Stimulated activated CD4-positive, alpha-beta T cell treated with anti-CD3 and anti-CD28 coated beads, Interleukin-4, amount 100 ng/mL, for 1 hour (primary cell): Measurements from ENCODE around the gene MUSTN1.

ENCODE experiments used
- DNase-seq: peaks from one replicate; pipeline ENCODE4 v3.0.0-alpha.2; 2020

MUSTN1 gene

GRCh38 chr3:52798978-52799476 lies 35.8 kb downstream of the MUSTN1 start:
- no peak for DNase-seq

- no peak for DNase-seq
Measured at GRCh38 chr3:52798376-52798977, 36.3 kb downstream of the MUSTN1 start.

DNA sequence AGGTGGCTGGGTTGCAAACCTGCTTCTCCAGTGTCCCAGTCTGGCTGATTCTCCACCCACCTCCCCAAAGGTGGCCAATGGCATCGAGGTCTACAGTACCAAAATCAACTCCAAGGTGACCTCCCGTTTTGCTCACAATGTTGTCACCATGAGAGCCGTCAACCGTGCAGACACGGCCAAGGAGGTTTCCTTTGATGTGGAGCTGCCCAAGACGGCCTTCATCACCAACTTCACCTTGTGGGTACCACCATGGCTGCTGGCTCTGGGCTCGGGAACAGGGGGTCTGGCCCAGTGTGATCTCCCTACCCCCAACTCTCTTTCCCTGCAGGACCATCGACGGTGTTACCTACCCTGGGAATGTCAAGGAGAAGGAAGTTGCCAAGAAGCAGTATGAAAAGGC lies 38.4 kb downstream of the MUSTN1 start:
- no peak for DNase-seq

GRCh38 chr3:52795298-52795900 lies 39.4 kb downstream of the MUSTN1 start:
- DNase-seq = no peak

DNA sequence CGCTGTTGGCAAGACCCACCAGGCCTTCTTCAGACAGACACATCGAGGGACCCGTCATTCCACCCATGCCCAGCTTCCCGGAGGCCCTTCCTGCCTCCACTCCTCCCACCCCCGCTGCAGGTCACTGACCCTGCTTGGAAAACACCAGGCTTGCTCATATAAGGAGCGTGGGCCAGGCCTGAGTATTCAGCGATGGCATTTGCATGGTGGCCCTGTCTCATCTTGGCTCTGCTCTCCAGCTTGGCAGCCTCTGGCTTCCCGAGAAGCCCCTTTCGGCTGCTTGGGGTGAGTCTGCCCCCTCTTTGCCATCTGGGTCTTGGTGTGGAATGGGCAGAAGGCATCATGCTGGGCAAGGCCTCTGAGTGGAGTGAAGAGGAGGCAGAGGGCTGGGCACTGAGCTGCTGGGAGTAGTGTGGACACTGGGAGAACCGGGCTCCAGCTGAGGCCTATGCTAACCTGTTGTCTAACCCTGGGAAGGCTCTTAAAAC lies 40.2 kb downstream of the MUSTN1 start, which contains the start of gene ITIH3:
Gene ITIH3, plus strand, starts transcription at position 185 of the 488 bp plus-strand sequence. Its CDS starts 8 bp downstream, at position 193.
- no peak for DNase-seq

GRCh38 chr3:52793702-52794611 lies 40.9 kb downstream of the MUSTN1 start:
- DNase-seq = no peak

DNA sequence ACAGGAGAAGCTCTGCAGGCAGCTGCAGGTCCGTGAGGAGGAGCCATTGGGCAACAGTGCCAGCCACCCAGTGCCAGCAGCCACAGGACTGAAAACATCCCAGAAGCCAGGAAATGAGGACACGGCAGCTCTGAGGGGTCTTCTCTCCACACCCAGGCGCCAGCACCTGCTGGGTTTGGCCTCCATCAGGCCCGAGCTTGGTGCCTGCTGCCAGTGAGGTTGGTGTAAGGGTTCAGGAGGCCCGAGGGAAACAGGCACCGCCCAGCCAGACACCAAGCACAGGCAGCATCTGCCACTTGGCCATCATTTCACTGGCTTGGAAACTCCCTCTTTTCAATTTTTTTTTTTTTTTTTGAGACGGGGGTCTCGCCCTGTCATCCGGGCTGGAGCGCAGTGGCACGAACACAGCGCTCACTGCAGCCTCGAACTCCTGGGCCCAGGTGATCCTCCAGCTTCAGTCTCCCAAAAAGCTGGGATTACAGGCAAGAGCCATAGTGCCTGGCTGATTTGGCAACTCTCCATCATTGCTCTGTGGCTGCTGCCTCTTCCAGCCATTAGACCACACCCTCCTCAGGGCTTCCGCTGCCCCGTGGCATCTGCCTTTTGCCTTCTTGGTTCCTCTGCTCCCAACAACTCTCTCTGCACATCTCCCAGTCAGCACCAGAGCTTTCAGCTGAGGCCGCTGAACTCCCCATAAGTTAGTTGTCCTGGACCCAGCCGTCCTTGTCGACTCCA lies 41.7 kb downstream of the MUSTN1 start:
- no peak for DNase-seq

- DNase-seq = no peak
Measured at GRCh38 chr3:52792413-52792812, 42.4 kb downstream of the MUSTN1 start.

DNA sequence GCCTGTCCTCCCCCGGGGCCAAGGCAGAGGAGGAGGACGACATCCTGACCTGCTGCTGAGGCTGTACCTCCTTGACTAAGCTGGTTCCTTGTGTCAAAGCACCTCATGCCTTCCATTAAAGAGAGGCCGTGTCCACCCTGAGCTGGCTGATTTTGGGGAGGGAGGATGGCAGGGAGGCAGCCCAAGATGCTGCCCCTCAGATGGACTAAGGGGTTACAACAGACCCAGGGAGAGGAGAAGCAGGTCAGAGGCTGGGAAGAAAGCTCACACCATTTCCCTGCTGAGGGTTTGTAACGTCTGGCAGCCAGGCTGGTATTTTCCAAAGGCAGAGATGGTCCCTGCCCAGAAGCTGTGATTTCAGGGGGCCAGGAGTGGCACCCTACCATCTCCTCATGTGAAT lies 42.9 kb downstream of the MUSTN1 start:
- no peak for DNase-seq

DNA sequence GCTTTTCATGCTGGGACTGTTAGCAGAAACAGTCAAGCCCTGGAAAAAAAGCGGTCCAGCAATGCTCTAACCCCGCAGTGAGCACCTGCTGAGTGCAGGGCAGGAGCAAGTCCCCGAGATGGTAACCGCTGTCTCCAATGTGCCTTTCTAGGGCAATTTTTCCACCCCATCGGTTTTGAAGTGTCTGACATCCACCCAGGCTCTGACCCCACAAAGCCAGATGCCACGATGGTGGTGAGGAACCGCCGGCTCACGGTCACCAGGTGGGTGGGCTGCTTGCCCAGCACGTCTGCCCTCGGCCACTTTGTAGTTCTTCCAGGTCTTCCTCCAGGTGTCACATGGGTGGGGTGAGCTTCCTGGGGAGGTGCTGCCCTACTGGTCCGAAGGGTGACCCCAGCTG lies 43.5 kb downstream of the MUSTN1 start:
- no peak for DNase-seq

GRCh38 chr3:52790741-52791140 lies 44.1 kb downstream of the MUSTN1 start:
- DNase-seq = no peak

- DNase-seq = no peak
Measured at GRCh38 chr3:52790337-52790736, 44.5 kb downstream of the MUSTN1 start.

- no peak for DNase-seq
Measured at GRCh38 chr3:52789746-52790040, 45.1 kb downstream of the MUSTN1 start.

GRCh38 chr3:52788890-52789745 lies 45.7 kb downstream of the MUSTN1 start:
- DNase-seq = no peak

DNA sequence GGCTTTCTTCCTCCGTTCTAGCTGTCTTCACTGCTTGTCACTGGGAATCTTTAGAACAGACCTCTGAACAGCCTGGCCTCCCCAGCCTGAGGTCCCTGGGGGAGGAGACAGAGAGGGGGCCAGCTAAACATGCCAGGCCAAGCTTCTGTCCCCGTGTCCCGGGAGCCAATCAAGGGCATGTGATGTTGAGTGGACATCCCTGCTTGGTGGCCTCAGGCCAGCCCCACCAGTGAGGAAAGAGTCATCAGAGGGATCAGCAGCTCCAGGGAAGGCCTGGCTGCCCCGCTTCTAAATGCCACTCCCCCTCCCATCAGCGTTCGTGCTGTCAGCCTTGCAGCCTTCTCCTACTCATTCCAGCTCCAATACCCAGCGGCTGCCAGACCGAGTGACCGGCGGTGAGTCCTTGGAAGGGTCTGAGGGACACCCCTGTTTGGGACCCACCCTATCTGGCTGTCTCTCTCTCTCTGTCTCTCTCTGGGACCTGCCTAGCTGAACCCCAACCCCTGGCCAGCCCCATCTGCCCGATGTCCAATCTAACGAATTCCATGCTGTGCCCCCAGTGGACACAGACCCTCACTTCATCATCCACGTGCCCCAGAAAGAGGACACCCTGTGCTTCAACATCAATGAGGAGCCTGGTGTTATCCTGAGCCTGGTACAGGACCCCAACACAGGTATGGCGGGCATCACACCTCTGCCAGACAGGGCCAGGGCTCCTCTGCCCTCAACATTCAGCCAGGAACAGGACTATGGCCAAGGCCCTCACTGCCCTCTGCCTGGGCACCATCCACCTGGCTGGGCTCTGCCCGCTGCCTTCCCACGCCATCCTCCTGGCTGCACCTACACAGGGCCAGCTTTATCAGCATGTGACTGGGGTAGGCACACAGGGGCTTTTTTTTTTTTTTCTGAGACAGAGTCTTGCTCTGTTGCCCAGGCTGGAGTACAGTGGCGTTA lies 46.9 kb downstream of the MUSTN1 start:
- DNase-seq = no peak

DNA sequence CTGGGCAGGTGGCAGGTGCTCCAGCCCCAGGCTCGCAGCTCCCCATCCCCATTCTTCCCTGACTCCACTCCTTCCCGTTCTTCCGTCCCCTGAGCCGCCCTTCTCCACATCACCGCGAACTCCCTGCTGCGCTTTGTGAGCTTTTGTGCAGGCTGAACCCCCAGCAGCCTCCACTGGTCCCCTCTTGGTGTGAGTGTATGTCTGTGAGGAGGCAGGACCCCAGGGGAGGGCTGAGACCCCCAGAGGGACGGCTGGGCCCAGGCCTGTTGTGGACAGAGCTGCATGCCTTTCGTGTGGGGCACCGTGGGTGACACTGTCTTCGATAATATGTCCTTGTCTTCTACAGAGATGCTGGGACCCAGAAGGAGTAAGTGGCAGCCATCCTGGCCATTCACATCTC lies 47.6 kb downstream of the MUSTN1 start:
- DNase-seq = no peak

DNA sequence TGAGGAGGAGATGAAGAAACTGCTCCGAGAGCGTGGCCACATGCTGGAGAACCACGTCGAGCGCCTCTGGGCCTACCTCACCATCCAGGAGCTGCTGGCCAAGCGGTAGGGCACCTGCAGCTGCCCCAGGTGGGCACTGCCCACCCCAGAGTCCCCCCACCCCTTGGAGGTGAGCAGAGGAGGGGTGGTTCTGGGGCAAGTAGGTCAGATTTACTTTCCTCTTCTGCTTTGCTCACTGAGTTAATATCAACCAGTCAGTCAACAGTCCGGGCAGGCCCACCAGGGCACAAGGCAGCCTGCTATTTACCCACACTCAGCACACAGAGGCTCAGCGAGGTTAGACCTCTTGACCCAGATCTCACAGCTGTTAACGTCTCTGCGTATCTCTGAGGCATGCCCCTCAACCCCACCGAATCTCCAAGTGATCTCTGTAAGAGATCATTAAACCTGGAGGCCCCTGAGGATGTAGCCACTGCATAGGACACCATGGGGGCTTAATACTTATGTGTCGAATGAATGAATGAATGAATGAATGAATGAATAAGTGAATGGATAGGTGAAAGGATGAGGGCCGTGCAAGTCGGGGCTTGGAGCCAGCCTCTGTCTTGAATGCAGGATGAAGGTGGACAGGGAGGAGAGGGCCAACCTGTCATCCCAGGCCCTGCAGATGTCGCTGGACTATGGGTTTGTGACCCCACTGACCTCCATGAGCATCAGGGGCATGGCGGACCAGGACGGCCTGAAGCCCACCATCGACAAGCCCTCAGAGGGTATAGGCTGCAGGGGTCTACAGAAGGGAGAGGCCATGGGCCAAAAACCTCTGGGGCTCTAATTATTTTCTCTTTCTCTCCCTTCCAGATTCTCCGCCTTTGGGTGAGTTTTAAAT lies 48.2 kb downstream of the MUSTN1 start:
- no peak for DNase-seq

DNA sequence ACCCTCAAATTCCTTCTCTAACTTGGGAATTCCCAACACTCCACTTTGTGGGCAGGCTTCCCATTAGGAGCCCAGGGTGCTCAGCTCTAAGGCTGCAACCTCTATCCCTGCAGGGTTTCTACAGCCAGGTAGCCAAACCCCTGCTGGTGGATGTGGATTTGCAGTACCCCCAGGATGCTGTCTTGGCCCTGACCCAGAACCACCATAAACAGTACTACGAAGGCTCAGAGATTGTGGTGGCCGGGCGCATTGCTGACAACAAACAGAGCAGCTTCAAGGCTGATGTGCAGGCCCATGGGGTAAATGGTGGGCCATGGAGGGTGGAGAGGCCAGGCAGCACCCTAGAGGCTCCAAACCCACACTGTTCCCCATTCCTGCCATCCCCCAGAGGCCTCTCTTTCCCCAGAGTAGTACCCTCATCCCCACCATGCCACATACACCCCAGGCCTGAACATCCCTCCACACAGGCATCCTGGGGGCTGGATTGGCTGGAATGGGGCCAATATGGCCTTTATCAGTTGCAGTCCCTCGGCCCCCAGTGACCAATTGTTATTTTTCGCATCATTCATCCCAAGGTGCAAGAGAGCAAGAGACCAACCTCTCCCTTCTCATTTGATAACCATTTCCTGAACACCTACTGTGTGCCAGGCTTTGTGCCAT lies 49.8 kb downstream of the MUSTN1 start:
- DNase-seq = no peak

DNA sequence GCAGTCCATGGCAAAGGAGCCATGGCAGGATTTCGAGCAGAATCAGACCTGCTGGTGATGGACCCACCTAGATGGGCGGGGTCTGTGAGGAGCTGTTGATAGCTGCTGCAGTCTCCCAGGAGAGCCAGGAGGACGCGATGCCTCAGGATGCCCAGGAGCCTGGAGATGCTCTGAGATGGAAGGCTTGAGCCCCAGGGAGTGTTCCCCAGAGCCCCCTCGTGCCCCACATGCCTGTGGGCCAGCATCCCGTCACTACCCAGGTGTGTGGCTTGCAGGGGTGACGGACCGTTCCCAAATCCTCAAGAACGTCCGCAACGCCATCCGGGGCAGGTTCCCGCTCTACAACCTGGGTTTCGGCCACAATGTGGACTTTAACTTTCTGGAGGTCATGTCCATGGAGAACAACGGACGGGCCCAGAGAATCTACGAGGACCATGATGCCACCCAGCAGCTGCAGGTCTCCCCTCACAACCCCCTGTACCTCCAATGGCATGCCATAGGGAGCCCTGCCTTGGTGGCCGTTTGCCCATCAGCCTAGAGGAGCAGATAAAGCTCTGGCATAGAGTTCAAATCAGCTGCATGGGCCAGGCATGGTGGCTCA lies 50.7 kb downstream of the MUSTN1 start:
- no peak for DNase-seq
